Astrocyte (in vitro differentiated cells and primary cell): Measurements from ENCODE around the gene USP9X.

Experiments
- CTCF ChIP-seq: IDR thresholded peaks from 2 replicates; pipeline ENCODE4 v1.5.1; 2011; ENCODE audit warnings: low read depth, mild to moderate bottlenecking, inconsistent platforms, low read length, moderate library complexity; ENCODE audit not compliant: insufficient read depth
- EZH2 ChIP-seq: IDR thresholded peaks from 2 replicates; pipeline ENCODE4 v1.6.1; 2012; ENCODE audit warnings: mild to moderate bottlenecking, low read length, inconsistent platforms; ENCODE audit not compliant: insufficient read depth

DNA sequence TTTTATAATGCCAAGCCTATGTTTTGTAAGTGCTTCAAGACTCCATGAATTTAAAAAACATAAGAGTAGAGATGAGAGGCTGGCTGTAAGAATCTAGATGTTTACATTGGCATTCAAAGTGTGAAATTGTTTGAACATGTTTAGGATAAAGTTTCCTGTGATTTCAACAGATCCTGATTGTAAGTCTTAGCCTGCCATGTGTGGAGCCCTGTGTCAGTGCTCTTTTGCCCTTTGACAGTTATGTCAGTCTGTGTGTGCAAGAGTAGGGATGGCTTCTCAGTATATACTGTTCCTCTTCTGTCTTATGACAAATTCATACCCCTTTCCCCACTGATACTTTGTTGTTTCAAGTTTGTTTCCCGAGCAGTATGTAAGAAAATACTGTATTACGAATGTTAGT is 68.2 kb downstream of the USP9X start:
- TF ChIP-seq EZH2 (no peak), CTCF (no peak)
